Tibial nerve (tissue), 4 donors: ENCODE data around the gene GALR2.

ENCODE experiments used
- EP300 ChIP-seq, 2 donors: sonication (generic); formaldehyde crosslinking; IDR thresholded peaks; one replicate each; pipeline ENCODE4 v1.6.1; 2017; ENCODE audit warnings: antibody characterized with exemption in 2 of 2, mild to moderate bottlenecking in 1 of 2
- POLR2A ChIP-seq, 2 donors: fragments of 450-650 bp; IDR thresholded peaks; one replicate each; pipeline ENCODE4 v1.6.1; 2017; ENCODE audit warnings: antibody characterized with exemption in 2 of 2, mild to moderate bottlenecking in 2 of 2, moderate library complexity in 2 of 2
- TF ChIP-seq, protein P1 (sequence below), 5 experiments: fragments of 200-600 bp in 3 of 5; fragments of 450-650 bp in 2 of 5; sonication (generic) in 3 of 5; IDR thresholded peaks; one replicate each; pipeline ENCODE4 v1.5.1; 2016 to 2019; ENCODE audit warnings: antibody characterized with exemption in 5 of 5, mild to moderate bottlenecking in 3 of 5, moderate library complexity in 2 of 5

DNA sequence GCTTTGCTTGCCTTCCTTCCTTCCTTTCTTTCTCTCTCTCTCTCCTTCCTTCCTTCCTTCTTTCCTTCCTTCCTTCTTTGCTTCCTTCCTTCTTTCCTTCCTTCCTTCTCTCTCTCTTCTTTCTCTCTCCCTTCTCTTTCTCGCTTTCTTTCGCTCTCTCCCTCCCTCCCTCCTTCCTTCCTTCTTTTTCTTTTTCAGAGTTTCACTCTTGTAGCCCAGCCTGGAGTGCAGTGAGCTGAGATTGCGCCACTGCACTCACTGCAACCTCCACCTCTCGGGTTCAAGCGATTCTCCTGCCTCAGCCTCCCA lies 48.6 kb downstream of the GALR2 start:
- TF ChIP-seq, protein P1, sequence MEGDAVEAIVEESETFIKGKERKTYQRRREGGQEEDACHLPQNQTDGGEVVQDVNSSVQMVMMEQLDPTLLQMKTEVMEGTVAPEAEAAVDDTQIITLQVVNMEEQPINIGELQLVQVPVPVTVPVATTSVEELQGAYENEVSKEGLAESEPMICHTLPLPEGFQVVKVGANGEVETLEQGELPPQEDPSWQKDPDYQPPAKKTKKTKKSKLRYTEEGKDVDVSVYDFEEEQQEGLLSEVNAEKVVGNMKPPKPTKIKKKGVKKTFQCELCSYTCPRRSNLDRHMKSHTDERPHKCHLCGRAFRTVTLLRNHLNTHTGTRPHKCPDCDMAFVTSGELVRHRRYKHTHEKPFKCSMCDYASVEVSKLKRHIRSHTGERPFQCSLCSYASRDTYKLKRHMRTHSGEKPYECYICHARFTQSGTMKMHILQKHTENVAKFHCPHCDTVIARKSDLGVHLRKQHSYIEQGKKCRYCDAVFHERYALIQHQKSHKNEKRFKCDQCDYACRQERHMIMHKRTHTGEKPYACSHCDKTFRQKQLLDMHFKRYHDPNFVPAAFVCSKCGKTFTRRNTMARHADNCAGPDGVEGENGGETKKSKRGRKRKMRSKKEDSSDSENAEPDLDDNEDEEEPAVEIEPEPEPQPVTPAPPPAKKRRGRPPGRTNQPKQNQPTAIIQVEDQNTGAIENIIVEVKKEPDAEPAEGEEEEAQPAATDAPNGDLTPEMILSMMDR (IDR thresholded peaks at IDR 0.05) = no peak
- TF ChIP-seq EP300 (IDR thresholded peaks at IDR 0.05) (no peak), POLR2A (IDR thresholded peaks at IDR 0.05) (no peak)
